Mucosa of stomach (tissue), 1 donor: ENCODE data around the gene POFUT1.

Experiments
- H3K27me3 ChIP-seq: one replicate; pipeline ENCODE4 v1.7.0; 2013; ENCODE audit warnings: mild to moderate bottlenecking, low read length; ENCODE audit not compliant: control insufficient read depth, insufficient read depth
- H3K36me3 ChIP-seq: one replicate; pipeline ENCODE4 v1.7.0; 2013; ENCODE audit warnings: low read length; ENCODE audit not compliant: control insufficient read depth, insufficient read depth
- H3K4me1 ChIP-seq: one replicate; pipeline ENCODE4 v1.7.0; 2013; ENCODE audit warnings: mild to moderate bottlenecking, low read length; ENCODE audit not compliant: control insufficient read depth, insufficient read depth
- H3K4me3 ChIP-seq: one replicate; pipeline ENCODE4 v1.7.0; 2013; ENCODE audit warnings: low read length
- H3K9ac ChIP-seq: one replicate; pipeline ENCODE4 v1.7.0; 2013; ENCODE audit warnings: mild to moderate bottlenecking, low read length, moderate library complexity
- H3K9me3 ChIP-seq: one replicate; pipeline ENCODE4 v1.7.0; 2013; ENCODE audit warnings: mild to moderate bottlenecking, low read length, moderate library complexity; ENCODE audit not compliant: control insufficient read depth
- donor health status: Pancreatic carcinoma.

Gene POFUT1

DNA sequence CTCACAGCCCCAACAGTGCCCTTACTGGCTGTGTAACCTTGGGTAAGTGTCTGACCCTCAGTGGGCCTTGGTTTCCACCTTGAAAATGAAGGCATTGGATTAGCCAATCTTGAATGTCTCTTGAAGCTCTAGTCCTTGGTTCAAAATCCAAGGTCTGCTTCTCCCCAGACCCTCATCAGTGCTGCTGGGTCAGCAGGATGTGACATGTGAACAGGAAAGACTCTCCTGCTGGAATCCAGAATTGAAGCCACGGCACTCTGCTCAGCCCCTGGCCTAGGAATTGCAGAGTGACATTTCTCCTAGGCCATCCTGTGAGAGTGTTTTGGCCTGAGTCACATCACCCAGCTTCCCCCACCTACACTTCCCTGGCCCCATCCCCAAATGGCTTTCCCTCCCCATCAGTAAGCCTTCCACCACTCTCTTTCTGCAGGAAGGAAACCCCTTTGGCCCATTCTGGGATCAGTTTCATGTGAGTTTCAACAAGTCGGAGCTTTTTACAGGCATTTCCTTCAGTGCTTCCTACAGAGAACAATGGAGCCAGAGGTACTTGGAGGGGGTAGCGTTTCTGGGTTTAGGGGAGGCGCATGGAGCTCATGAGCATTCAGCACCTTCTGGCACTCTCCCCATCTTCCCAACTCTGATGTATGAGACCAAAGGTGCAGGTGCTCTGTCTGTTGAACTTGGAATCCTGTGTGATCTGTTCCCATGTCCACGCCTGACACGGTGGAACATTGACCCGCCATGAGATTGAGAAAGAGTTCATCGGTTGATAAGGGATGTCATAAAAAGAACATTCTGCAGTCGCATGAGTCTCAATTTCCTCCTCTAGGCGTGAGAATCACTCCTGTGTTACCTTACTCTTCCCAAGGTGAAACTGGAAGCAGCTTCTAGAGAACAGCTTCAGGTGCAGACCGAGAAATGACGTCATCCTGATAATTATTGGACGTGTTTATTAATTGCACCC lies 8.8 kb downstream of the POFUT1 start:
- Histone ChIP-seq H3K27me3 (no peaks in the 10 kb centered on the region), H3K36me3 (no peaks in the 10 kb centered on the region), H3K4me3 (no peak overlapping the region), H3K9me3 (no peaks in the 10 kb centered on the region), H3K4me1 (no peaks in the 10 kb centered on the region), H3K9ac (no peak overlapping the region)

DNA sequence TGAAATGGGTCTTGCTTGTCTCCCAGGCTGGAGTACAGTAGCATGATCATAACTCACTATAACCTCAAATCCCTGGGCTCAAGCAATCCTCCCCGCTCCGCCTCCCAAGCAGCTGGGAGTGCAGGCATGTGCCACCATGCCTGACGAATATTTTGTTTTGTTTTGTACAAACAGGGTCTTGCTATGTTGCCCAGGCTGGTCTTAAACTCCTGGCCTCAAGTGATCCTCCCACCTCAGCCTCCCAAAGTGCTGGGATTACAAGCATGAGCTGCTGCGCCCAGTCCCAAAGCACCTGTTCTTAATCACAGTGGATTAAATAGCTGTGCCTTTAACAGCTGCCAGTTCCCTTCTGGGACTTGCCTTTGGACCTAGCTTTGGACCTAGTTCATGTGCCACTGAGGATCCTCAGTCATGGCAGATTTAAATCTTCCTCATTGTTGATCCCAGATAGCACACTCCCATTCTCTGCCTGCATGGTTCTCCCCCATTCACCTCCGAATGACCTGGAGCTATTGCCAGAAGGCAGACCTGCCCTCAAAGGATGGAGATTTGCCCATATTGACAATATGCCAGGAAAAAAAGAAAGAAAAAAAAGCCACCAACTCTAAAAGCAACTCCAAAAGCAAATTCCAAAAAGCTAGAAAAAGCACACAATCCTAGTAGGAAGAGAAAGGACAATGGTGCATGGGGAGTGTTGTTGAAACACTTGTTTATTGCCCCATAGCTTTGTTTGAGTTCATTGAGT lies 10.6 kb downstream of the POFUT1 start:
- H3K4me1 ChIP-seq: no peaks in the 10 kb centered on the region
- H3K9me3 ChIP-seq: no peaks in the 10 kb centered on the region
- H3K27me3 ChIP-seq: no peaks in the 10 kb centered on the region
- H3K4me3 ChIP-seq: no peak overlapping the region
- H3K36me3 ChIP-seq: no peaks in the 10 kb centered on the region
- no peak overlapping the region for H3K9ac ChIP-seq

DNA sequence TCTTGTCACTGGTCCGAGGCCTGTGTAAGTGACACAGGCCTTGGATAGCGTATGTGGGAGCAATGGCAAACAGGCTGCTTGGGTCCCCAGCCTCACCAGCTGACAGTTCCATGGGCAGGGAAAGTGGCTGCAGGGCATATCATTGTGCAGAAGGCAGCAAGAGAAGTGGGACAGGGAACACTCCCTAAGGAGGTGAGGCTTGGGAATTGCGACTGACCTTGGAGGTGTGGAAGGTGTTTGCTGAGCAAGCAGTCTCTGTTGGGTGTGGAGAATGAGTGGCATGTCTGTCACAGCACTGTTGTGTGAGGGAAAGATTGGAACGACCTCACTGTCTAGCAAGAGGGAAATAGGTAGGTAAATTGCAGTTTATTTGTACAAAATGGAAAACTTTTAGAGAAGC lies 16.8 kb downstream of the POFUT1 start:
- peaks cover 41% of the 10 kb centered on the region for H3K4me1 ChIP-seq
- H3K9ac ChIP-seq: no peak overlapping the region
- H3K36me3 ChIP-seq: no peaks in the 10 kb centered on the region
- H3K27me3 ChIP-seq: no peaks in the 10 kb centered on the region
- H3K4me3 ChIP-seq: no peak overlapping the region
- no peaks in the 10 kb centered on the region for H3K9me3 ChIP-seq

DNA sequence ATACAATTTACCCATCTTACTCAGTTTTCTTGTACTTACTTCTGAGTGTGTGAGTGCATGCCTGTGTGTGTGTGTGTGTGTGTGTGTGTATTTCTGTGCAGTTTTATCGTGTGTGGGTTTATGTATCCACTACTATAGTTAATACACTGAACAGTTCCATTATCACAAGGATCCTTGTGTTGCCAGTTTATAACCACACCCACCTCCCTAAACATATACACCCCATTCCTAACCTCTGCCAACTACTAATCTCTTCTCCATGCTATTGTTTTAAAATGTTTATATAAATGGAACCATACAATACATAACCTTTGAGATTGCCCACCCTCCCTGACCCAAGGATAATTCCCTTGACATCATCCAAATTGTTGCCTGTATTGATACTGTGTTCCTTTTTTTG lies 18.7 kb downstream of the POFUT1 start:
- Histone ChIP-seq H3K36me3 (no peaks in the 10 kb centered on the region), H3K4me1 (peaks cover 45% of the 10 kb centered on the region), H3K9me3 (no peaks in the 10 kb centered on the region), H3K9ac (no peak overlapping the region), H3K4me3 (no peak overlapping the region), H3K27me3 (no peaks in the 10 kb centered on the region)

DNA sequence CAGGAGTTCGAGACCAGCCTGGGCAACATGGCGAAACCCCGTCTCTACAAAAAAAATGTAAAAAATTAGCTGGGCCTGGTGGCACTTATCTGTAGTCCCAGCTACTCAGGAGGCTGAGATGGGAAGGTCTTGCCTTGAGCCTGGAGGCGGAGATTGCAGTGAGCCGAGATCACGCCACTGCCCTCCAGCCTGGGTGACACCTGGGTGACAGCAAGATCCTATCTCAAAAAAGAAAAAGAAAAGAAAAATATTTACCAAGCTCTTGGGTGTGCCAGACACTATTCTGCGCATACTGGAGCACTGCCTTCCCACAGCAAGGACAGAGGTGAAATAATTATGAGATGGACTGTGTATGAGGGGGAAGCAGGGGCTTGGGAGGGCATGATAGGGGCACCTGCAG lies 19.6 kb downstream of the POFUT1 start:
- H3K27me3 ChIP-seq: no peaks in the 10 kb centered on the region
- peak overlapping the region; percentile 0 for H3K9ac ChIP-seq
- H3K36me3 ChIP-seq: peaks cover under 1% of the 10 kb centered on the region
- H3K9me3 ChIP-seq: no peaks in the 10 kb centered on the region
- H3K4me3 ChIP-seq: no peak overlapping the region
- peaks cover 49% of the 10 kb centered on the region for H3K4me1 ChIP-seq

DNA sequence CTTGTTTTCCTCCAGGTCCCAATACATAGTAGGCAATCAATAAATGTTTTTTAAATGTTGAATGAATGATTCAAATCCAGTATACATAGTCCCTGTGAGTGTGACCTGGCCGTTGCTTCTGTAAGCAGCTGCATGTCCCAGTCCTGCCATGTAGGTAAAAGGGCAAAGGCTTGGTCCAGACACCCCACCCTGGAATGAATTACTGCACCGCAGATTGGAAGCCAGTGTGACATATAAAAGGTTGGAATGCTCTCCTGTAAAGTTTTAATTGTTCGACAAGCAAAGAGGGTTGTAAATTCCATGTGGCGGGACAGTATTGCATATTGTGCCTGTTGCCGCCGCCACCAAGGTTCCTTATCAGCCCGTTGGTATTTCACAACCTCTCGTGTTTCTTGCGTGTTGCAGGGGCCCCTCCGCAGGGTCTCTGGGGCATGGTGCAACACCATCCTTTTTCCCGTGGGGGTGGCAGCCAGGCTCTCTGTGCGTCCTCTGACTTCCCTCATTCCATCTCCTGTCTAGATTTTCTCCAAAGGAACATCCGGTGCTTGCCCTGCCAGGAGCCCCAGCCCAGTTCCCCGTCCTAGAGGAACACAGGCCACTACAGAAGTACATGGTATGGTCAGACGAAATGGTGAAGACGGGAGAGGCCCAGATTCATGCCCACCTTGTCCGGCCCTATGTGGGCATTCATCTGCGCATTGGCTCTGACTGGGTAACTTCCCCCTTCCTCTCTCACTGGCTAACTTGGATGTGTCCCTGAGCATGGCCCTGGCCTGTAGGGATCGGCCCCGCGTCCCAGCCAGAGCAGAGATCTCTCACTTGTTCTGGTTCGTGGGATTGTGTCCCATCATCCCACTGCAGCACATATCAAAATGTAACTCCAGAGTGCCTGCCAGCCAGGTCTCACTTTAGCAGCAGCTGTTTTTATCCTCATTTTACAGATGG lies 20.3 kb downstream of the POFUT1 start:
- peak overlapping the region; percentile 20 for H3K9ac ChIP-seq
- no peak overlapping the region for H3K4me3 ChIP-seq
- H3K36me3 ChIP-seq: peaks cover 7% of the 10 kb centered on the region
- H3K27me3 ChIP-seq: no peaks in the 10 kb centered on the region
- H3K4me1 ChIP-seq: peaks cover 56% of the 10 kb centered on the region
- no peaks in the 10 kb centered on the region for H3K9me3 ChIP-seq

DNA sequence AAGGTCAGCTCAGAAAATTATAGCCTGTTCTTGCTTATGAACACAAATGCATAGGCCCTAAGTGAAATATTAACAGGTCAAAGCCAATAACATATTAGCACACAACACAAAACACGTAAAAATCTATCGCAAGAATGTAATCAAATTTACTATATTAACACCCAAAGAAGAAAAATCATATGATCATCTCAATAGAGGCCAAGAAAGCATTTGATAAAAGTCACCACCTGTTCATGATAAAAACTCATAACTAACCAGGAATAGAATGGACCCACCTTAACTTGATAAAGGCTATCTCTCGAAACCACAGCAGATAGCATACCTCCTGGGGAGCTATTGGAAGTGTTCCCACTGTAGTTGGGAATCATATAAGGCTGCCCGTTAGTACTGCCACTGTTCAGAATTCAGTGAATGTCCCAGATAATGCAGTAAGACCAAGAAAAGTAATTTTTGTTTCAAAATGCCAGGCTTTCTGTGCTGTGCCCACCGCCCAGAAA lies 21.6 kb downstream of the POFUT1 start:
- Histone ChIP-seq H3K9ac (no peak overlapping the region), H3K27me3 (no peaks in the 10 kb centered on the region), H3K9me3 (no peaks in the 10 kb centered on the region), H3K4me3 (no peak overlapping the region), H3K4me1 (peaks cover 61% of the 10 kb centered on the region), H3K36me3 (peaks cover 11% of the 10 kb centered on the region)

DNA sequence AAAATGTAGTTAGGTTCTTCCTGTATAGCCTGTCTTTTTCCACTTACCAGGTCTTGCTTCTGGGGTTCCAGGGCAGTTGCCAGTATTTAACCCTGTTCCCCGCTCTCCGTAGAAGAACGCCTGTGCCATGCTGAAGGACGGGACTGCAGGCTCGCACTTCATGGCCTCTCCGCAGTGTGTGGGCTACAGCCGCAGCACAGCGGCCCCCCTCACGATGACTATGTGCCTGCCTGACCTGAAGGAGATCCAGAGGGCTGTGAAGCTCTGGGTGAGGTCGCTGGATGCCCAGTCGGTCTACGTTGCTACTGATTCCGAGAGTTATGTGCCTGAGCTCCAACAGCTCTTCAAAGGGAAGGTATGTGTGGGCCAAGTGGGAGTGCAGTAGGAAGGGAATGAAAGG lies 23.0 kb downstream of the POFUT1 start:
- no peaks in the 10 kb centered on the region for H3K9me3 ChIP-seq
- H3K4me1 ChIP-seq: peaks cover 57% of the 10 kb centered on the region
- peaks cover 14% of the 10 kb centered on the region for H3K36me3 ChIP-seq
- H3K4me3 ChIP-seq: no peak overlapping the region
- no peak overlapping the region for H3K9ac ChIP-seq
- no peaks in the 10 kb centered on the region for H3K27me3 ChIP-seq

DNA sequence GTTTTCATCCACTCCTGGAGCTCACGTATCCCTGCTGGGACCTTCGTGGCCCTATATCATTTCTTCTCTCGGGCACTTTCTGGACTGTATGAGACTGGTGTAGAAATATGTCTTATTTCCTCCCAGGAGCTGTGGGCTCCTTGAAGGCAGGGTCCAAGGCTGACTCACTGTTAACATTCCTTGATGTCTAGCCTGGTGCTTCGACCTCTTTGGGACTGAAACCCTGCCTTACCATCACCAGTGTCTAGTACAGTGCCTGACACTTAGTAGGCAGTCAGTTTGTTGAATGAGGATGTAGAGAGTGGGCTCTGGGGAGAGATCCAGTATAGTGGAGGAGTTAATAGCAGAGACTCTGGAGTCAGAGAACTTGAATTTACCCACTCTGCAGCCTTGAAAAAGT lies 23.6 kb downstream of the POFUT1 start:
- peaks cover 60% of the 10 kb centered on the region for H3K4me1 ChIP-seq
- H3K4me3 ChIP-seq: no peak overlapping the region
- H3K9me3 ChIP-seq: no peaks in the 10 kb centered on the region
- H3K27me3 ChIP-seq: no peaks in the 10 kb centered on the region
- H3K36me3 ChIP-seq: peaks cover 14% of the 10 kb centered on the region
- H3K9ac ChIP-seq: no peak overlapping the region

DNA sequence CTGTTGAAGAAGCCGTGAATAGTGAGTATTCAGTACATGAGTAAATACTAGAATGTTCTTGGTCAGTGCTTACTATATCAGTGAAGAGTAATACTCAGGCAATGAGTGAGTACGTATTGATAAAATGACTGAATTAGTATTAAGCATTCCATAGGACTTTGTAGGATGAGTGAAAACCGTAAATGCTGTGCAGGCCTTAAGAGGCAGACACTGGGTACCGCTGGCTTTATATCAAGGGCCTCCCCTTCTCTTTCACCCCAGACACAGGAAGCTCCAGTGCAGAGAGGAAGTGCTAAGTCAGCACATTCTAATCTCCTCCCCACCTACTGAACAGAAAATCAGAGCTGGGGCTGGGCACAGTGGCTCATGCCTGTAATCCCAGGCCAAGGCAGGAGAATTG lies 24.2 kb downstream of the POFUT1 start:
- Histone ChIP-seq H3K4me1 (peaks cover 65% of the 10 kb centered on the region), H3K9me3 (no peaks in the 10 kb centered on the region), H3K9ac (no peak overlapping the region), H3K36me3 (peaks cover 14% of the 10 kb centered on the region), H3K4me3 (no peak overlapping the region), H3K27me3 (no peaks in the 10 kb centered on the region)

DNA sequence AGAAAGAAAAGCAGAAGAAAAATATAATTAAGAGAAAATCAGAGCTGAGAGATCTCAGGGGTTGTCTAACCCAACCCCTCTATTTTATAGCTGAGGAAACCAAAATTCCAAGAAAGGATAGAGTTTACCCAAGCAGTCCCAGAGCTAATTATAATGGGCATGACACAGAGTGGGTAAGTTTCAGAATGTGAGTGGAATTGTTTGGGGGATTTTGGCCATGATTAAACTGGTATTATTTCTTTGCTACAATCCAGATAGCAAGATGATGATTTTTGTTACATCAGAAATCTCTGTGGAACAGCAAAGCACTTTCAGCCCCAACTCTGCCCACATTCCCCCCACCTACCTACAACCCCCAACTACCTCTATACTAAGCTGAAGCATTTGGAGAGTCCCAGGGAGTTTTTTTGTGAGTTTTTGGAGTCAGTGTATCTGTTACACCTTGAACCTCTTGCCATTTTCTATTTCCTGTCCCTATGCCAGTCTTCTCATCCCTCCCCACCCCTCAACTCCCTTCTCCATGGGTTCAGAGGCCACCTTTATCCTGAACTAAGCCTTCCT lies 24.7 kb downstream of the POFUT1 start:
- Histone ChIP-seq H3K9me3 (no peaks in the 10 kb centered on the region), H3K9ac (no peak overlapping the region), H3K4me1 (peaks cover 61% of the 10 kb centered on the region), H3K27me3 (no peaks in the 10 kb centered on the region), H3K36me3 (peaks cover 14% of the 10 kb centered on the region), H3K4me3 (no peak overlapping the region)
